IPS-NIHi11 (cell line): ENCODE measurements around the gene CSAD.
"Not testable (repeated sequence)": the region's sequence is repeated elsewhere in the genome, so short reads cannot be mapped to it uniquely, and the experiment has no call there.

Source experiments
- DNase-seq: peaks from one replicate; pipeline ENCODE4 v3.0.0; 2012; ENCODE audit warnings: mixed read lengths, low spot score

CSAD gene

GRCh38 chr12:53179687-53180219 lies 972 bp downstream of the CSAD start:
- DNase-seq = peak; percentile 36

- not testable (repeated sequence) for DNase-seq
Measured at GRCh38 chr12:53178803-53179202, 1.9 kb downstream of the CSAD start.

DNA sequence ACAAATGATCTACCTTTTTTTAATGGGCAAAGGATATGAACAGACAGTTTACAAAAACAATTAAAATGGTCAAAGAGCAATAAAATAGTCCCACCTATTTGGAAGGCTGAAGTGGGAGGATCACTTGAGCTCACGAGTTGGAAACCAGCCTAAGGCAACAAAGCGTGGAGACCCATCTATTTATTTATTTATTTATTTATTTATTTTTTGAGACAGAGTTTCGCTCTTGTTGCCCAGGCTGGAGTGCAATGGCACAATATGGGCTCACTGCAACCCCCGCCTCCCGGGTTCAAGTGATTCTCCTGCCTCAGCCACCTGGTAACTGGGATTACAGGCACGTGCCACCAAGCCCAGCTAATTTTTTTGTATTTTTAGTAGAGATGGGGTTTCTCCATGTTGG lies 3.3 kb downstream of the CSAD start:
- not testable (repeated sequence) for DNase-seq

GRCh38 chr12:53176750-53177149 lies 4.0 kb downstream of the CSAD start:
- DNase-seq = no peak

GRCh38 chr12:53174881-53175491 lies 5.7 kb downstream of the CSAD start:
- DNase-seq = peak; percentile 78

DNA sequence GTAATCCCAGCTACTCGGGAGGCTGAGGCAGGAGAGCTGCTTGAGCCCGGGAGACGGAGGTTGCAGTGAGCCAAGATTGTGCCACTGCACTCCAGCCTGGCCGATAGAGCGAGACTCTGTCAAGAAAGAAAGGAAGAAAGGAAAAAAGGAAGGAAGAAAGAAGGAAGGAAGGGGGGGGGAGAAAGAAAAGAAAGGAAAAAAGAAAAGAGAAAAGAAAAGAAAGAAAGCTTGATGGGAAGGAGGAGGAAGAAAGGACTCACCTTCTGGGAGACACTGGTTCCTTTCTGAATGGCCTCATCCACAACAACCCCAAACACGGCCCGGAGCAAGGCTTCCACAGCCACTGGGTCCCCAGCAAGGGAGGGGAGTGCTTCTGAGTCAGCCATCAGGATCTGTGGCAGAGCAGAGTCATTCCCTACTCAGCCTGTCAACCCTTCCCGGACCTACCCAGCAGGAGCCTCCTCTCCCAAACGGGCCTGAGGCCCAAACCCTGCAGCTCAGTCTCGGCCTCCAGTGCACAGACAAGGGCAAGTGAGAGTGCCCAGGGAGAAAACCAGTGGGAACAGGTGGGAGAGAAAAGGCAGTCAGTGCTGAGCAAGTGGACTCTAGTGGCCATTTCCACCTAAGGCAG lies 7.5 kb downstream of the CSAD start:
- no peak for DNase-seq

DNA sequence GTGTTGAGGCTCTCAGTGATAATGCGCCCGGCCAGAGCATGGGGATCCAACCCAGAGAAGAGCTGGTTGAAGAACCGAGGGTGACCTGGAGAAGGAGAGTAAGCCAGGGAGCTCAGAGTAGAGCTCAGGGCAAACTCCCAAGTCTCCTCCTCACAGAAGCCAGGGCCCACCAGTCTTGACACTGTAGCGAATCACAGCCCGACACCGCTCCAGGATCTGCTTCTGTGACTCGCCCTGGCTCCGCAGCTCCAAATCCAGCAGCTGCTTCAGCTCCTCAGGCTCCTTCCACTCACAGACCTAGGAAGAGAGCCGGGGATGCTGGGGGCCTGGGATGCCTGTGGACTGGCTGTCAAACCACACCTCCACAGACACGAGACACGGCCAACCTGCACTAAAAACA lies 8.4 kb downstream of the CSAD start:
- no peak for DNase-seq

DNA sequence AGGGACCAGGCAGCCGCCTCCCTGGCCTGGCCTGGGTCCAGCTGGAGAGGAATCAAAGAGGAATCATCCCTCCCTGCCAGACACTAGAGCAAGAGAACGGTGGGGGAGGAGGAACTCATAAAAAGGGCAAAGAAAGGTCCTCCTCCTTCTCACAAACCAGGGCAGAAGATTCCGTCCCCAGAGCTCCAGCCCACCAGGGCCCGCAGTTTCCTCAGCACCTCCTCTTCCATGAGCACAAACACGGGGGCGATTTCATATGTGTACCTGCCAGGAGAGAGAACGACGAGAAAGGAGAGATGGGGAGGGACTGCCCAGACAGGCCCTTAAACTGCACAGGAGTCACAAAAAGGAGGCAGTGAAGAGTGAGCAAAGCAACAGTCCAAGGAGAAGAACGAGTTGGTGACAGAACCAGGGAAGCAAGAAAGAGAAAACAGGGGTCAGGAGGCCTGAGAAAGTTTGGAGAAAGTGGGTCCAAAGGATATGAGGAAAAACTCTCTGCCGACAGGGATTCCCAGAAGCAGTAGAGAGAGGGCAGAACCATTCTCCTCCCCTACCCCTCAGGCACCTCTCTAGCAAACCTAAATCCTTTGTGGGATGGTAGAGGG lies 8.9 kb downstream of the CSAD start:
- DNase-seq = no peak

- DNase-seq = no peak
Measured at GRCh38 chr12:53170876-53171724, 9.6 kb downstream of the CSAD start.

GRCh38 chr12:53170215-53170614 lies 10.5 kb downstream of the CSAD start:
- DNase-seq = no peak

GRCh38 chr12:53169644-53170043 lies 11.1 kb downstream of the CSAD start:
- no peak for DNase-seq

- no peak for DNase-seq
Measured at GRCh38 chr12:53166837-53167236, 13.9 kb downstream of the CSAD start.

DNA sequence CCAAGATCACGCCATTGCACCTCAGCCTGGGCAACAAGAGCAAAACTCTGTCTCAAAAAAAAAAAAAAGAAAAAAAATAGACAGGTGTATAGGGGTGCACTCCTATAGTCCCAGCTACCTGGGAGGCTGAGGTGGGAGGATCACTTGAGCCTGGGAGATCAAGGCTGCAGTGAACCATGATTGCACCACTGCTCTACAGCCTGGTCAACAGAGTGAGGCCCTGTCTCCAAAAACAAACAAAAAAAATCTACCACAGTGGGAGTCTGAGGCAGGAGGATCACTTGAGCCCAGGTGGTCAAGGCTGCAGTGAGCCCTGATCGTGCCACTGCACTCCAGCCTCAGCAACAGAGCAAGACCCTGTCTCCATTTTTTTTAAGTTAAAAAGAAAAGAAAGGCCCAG lies 17.7 kb downstream of the CSAD start:
- DNase-seq = not testable (repeated sequence)

- no peak for DNase-seq
Measured at GRCh38 chr12:53161119-53161911, 19.4 kb downstream of the CSAD start.

GRCh38 chr12:53160673-53161072 lies 20.1 kb downstream of the CSAD start:
- DNase-seq = peak; percentile 18

DNA sequence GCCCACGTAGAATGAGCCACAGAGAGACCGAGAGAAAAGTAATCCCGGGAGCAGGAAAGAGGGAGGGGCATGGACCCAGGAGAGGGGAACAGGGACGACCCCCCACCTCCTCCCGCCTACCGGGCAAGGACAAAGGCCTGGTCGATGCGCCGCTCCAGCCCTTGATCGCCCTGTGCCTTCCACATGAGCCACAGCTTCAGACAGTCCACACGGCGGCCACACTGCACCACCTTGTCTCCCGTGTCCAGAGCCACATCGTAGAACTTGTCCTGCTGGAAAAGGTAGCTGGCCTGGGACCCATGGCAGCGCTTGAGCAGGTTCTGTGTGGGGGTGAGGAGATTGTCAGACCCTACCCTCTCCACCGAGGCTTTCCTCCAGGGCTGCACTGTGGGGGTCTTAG lies 20.7 kb downstream of the CSAD start:
- peak; percentile 40 for DNase-seq

DNA sequence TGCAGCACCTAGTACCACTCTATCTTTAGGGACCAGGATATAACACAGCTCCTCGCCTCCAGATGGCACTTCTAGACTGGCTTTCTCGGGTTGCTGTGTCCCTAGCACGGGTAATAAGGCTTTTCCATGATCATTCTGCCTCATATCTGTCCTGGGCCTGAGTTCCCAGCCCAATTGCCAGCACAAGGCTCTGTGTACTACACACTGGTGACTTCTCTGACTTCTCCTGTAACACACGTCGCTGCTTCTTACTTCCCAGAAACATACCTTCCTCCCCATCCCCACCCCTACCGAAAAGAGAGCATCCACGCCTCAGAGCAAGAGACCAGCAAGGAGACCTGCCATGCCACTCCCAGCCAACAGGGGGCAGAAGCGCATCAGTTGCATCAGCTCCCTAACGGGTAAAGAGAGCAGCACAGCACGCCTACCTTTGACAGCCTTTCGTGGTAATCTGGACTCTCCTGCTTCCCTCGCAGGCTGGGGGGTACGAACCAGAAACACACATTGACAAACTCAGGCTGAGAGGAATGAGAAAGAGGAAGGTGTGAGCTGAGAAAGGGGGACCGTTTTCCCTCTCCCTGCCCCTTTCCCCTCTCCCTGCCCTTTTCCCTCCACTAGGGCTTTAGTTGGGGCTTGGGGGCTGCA lies 21.4 kb downstream of the CSAD start:
- DNase-seq = peak; percentile 95

GRCh38 chr12:53152390-53152789 lies 28.3 kb downstream of the CSAD start:
- no peak for DNase-seq

DNA sequence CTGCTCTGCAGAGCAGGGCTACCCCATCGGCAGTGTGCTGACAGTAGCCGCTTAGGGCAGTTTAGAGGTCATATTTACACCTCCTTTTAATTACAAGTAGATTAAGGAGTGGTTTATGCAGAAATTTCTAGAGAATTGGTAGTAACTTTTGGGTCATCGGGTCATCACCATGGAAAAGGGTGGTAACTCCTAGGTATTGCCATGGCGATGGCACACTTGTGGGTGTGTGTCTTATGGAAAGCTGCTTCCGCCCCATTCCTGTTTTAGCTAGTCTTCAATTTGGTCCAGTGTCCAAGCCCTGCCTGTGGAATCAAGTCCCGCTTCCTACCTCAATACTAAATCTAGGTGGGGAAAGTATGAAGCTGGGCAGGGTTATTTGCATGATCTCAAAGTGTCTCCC lies 29.7 kb downstream of the CSAD start:
- DNase-seq = no peak

DNA sequence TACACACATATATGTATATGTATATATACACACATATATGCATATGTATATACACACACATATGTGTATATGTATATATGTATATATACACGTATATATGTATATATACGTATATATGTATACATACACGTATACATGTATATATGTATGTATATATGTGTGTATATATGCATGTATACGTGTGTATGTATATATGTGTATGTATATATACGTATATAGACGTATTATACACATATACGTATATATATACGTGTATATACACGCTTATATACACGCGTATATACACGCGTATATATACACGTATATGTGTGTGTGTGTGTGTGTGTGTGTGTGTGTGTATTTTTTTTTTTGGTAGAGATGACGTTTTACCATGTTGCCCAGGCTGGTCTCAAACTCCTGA lies 33.1 kb downstream of the CSAD start:
- DNase-seq = no peak

GRCh38 chr12:53147181-53147580 lies 33.5 kb downstream of the CSAD start:
- no peak for DNase-seq
